Retinal pigment epithelial cell (primary cell): ENCODE measurements around the gene PAM16.

Source experiments
- DNase-seq: peaks from one replicate; pipeline ENCODE4 v3.0.0-alpha.2; 2010; ENCODE audit warnings: low read depth
- H3K4me3 ChIP-seq: 2 replicates; pipeline ENCODE4 v1.5.1; 2011; ENCODE audit warnings: mild to moderate bottlenecking, low read length, control low read depth, moderate library complexity
- CTCF ChIP-seq: conservative IDR thresholded peaks from 2 replicates; pipeline ENCODE4 v1.5.1; 2011; ENCODE audit warnings: low read depth, low read length, control low read depth, inconsistent platforms

Gene PAM16

GRCh38 chr16:4361033-4361943, 10.2 kb upstream of the PAM16 start:
- TF ChIP-seq CTCF = no peak
- DNase-seq = no peak
- H3K4me3 ChIP-seq = no peak overlapping the region

- no peak overlapping the region for H3K4me3 ChIP-seq
- TF ChIP-seq CTCF = no peak
- no peak for DNase-seq
Measured at GRCh38 chr16:4360538-4361021, 9.5 kb upstream of the PAM16 start.

- no peak for DNase-seq
- no peak for TF ChIP-seq CTCF
- H3K4me3 ChIP-seq = no peak overlapping the region
Measured at GRCh38 chr16:4359914-4360313, 8.8 kb upstream of the PAM16 start.

- no peak overlapping the region for H3K4me3 ChIP-seq
- DNase-seq = no peak
- peak; percentile 91 for TF ChIP-seq CTCF
Measured at GRCh38 chr16:4358831-4359561, 7.9 kb upstream of the PAM16 start.

GRCh38 chr16:4358236-4358635, 7.1 kb upstream of the PAM16 start:
- no peak for TF ChIP-seq CTCF
- H3K4me3 ChIP-seq = no peak overlapping the region
- DNase-seq = no peak

- no peak for TF ChIP-seq CTCF
- no peak for DNase-seq
- H3K4me3 ChIP-seq = no peak overlapping the region
Measured at GRCh38 chr16:4356820-4357219, 5.7 kb upstream of the PAM16 start.
